Measurements from ENCODE around the gene DENND4A. TPM values are rescaled to one million over a fixed set of nuclear protein-coding genes. Genes with fewer than 3 reads are reported as not detected.

DENND4A gene
- total RNA-seq, 1 donor from 2014 or later: 8.5 TPM

- DNase-seq (ENCODE audit: low read depth): peak; percentile 67
- peak within 1 kb of the TSS; percentile 82 for H3K4me3 ChIP-seq (ENCODE audit: low read depth, low read length)
- no peaks in the 10 kb centered on the region for H3K36me3 ChIP-seq (ENCODE audit: control insufficient read depth, insufficient read depth, low read length)
- H3K27me3 ChIP-seq (ENCODE audit: control insufficient read depth, insufficient read depth, low read length): no peaks in the 10 kb centered on the region
- peak; percentile 65 for TF ChIP-seq CTCF (IDR thresholded peaks at IDR 0.05; ENCODE audit: insufficient read depth, low read length, poor library complexity, severe bottlenecking)
Measured at GRCh38 chr15:65610871-65611718, 181.0 kb downstream of the DENND4A start, which contains the start of gene INTS14. Gene INTS14 (minus strand): TSS chr15:65611131. CDS start chr15:65607380, 3,751 bp downstream.

Other genes starting within 250 kb of the DENND4A start
- 36.5 and 49.3 TPM in 2 replicates for gene INTS14, start 181.2 kb downstream of the DENND4A start, total RNA-seq
- gene SLC24A1, start 170.4 kb downstream of the DENND4A start, total RNA-seq: 11.3 and 17.8 TPM in 2 replicates
- 295 and 307 TPM in 2 replicates for gene RAB11A, start 77.2 kb upstream of the DENND4A start, total RNA-seq